Panc1 (cell line): Measurements from ENCODE around the gene GADD45A.

Source experiments
- SIN3A ChIP-seq: IDR thresholded peaks from 2 replicates; pipeline ENCODE4 v1.6.1; 2012; ENCODE audit warnings: low read depth, mild to moderate bottlenecking, low read length, moderate library complexity, borderline replicate concordance; ENCODE audit not compliant: insufficient read depth
- TF ChIP-seq, protein P1 (sequence below): fragments of 450-650 bp; IDR thresholded peaks from 2 replicates; pipeline ENCODE4 v1.5.1; 2017; ENCODE audit warnings: mild to moderate bottlenecking
- TF ChIP-seq, protein P2 (sequence below), 2 experiments: IDR thresholded peaks; 2 replicates each; pipeline ENCODE4 v1.6.1; 2011 to 2012; ENCODE audit warnings: low read depth in 2 of 2, control low read depth in 1 of 2, low read length in 1 of 2, mild to moderate bottlenecking in 1 of 2, moderate library complexity in 1 of 2; ENCODE audit not compliant: insufficient read depth in 1 of 2

DNA sequence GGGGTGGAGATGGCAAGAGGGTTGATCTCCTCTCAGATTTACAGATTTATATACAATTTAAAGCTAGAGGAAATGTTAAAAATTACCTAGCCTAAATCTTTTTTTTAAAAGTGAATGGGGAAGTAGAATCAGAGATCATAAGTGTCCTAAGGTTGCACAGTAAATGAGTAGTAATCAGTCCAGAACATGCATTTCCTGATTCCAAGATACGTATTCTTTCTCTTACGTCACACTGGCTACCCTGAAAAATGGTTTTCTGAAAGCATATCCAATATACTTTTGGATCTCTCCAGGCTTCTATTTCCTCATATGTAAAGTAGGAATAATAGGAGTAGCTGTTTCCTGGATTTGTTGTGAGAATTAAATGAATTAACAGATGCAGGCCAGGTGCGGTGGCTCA, 11.7 kb downstream of the GADD45A start:
- no peak for TF ChIP-seq SIN3A
- TF ChIP-seq, protein P1, sequence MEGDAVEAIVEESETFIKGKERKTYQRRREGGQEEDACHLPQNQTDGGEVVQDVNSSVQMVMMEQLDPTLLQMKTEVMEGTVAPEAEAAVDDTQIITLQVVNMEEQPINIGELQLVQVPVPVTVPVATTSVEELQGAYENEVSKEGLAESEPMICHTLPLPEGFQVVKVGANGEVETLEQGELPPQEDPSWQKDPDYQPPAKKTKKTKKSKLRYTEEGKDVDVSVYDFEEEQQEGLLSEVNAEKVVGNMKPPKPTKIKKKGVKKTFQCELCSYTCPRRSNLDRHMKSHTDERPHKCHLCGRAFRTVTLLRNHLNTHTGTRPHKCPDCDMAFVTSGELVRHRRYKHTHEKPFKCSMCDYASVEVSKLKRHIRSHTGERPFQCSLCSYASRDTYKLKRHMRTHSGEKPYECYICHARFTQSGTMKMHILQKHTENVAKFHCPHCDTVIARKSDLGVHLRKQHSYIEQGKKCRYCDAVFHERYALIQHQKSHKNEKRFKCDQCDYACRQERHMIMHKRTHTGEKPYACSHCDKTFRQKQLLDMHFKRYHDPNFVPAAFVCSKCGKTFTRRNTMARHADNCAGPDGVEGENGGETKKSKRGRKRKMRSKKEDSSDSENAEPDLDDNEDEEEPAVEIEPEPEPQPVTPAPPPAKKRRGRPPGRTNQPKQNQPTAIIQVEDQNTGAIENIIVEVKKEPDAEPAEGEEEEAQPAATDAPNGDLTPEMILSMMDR, result no peak
- TF ChIP-seq, protein P2, sequence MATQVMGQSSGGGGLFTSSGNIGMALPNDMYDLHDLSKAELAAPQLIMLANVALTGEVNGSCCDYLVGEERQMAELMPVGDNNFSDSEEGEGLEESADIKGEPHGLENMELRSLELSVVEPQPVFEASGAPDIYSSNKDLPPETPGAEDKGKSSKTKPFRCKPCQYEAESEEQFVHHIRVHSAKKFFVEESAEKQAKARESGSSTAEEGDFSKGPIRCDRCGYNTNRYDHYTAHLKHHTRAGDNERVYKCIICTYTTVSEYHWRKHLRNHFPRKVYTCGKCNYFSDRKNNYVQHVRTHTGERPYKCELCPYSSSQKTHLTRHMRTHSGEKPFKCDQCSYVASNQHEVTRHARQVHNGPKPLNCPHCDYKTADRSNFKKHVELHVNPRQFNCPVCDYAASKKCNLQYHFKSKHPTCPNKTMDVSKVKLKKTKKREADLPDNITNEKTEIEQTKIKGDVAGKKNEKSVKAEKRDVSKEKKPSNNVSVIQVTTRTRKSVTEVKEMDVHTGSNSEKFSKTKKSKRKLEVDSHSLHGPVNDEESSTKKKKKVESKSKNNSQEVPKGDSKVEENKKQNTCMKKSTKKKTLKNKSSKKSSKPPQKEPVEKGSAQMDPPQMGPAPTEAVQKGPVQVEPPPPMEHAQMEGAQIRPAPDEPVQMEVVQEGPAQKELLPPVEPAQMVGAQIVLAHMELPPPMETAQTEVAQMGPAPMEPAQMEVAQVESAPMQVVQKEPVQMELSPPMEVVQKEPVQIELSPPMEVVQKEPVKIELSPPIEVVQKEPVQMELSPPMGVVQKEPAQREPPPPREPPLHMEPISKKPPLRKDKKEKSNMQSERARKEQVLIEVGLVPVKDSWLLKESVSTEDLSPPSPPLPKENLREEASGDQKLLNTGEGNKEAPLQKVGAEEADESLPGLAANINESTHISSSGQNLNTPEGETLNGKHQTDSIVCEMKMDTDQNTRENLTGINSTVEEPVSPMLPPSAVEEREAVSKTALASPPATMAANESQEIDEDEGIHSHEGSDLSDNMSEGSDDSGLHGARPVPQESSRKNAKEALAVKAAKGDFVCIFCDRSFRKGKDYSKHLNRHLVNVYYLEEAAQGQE (IDR thresholded peaks at IDR 0.05; ENCODE audit: insufficient read depth in 1 of 2, low read depth in 2 of 2, low read length in 1 of 2), result no peak
